HG03135 (cell line): Measurements from ENCODE around the gene DRAM1.
"Not testable (repeated sequence)": the region's sequence is repeated elsewhere in the genome, so short reads cannot be mapped to it uniquely, and the experiment has no call there.

Experiments used
- ATAC-seq: cut with Tn5 transposase; IDR thresholded peaks from one replicate; pipeline ENCODE4 v1.9.1; 2021; ENCODE audit warnings: mild to moderate bottlenecking, moderate library complexity; ENCODE audit not compliant: unreplicated experiment

Gene DRAM1

DNA sequence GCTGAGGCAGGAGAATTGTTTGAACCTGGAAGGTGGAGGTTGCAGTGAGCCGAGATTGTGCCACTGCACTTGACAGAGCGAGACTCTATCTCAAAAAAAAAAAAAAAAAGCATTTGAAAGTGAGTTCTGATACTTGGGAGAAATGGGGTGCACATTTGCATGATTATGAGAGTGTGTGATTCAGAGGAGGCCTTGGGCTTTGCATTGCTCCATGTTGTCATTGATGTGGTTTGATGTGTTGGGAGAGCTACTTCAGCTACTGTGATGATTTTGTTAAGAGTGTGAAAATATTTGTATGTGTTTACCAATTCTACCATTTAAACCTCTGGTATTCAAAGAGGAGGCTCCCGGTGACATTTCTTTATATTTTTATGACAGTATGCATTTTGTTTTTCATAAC is 24.4 kb downstream of the DRAM1 start:
- ATAC-seq: no peak

- ATAC-seq: no peak
Observed at GRCh38 chr12:101902641-101903040, 25.3 kb downstream of the DRAM1 start.

DNA sequence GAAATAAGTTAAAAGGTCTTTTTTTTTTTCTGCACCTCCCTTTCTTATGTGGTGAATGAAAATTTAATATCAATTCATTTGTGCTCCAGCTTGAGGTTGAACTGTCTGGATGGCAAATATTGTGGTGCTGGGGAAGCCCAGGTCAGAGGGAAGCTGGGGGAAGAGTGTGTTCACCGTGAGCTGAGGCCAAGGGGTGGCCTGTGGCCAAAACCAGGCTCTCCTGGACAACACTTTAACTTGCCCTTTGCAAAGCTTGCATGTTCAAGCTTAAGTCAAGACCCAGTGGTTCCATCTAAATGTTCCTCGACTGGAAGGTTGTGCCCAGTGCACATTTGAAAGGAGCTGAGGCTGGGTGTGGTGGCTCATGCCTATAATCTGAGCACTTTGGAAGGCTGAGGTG is 28.8 kb downstream of the DRAM1 start:
- ATAC-seq: no peak

DNA sequence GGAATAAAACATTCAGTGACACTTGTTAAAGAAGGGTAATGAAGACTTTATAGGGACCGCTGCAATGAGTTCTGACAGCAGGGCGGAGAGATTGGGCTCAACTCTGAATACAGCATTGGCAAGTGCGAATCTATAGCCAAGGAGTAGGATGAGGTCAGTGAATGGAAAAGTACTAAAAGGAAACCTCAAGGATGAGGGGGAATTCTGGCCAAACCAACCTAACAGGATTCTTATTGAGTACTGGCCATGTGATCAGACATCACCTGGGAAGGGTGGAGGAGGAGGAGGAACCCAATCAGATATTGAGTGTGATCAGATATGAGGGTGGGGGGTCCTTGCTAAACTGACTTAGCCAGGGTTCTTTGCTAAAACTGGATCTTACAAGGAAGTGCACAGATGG is 31.0 kb downstream of the DRAM1 start:
- no peak for ATAC-seq

DNA sequence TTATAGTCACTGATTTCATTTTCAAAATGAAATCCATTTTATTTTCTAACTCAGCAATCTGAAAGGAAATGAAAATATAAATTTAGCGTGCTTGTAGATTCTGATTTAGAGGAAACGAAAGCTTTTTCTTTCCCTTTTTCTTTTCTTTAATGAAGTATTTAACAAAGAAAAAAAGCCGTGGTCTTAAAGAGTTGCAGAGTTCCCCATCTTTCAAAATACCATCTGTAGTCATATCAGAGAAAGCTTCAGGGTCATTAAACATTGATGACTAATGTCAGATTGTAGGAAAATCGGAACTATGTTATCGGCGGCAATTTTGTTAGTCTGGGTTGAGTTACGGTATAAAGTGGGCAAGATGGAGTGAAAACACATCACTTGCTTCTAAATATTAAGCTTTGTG is 32.3 kb downstream of the DRAM1 start:
- no peak for ATAC-seq

DNA sequence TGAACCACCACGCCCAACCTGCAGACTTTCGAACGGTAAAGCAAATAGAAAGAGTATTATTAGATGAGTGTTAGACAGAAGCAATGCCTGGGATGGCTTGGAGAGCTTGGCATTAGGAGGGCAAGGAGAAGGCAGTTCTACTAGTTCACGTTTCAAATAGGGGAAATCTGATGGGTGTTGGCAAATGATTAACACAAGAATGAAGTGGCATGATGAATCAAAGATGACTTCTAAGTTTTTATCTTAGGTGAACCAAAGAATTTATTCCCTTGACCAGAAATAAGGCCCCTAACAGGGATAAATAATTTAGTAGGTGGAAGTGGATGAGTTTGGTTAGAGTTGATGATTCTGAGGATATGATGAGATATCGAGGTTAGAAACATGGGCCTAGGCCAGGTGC is 38.5 kb downstream of the DRAM1 start:
- ATAC-seq: no peak

DNA sequence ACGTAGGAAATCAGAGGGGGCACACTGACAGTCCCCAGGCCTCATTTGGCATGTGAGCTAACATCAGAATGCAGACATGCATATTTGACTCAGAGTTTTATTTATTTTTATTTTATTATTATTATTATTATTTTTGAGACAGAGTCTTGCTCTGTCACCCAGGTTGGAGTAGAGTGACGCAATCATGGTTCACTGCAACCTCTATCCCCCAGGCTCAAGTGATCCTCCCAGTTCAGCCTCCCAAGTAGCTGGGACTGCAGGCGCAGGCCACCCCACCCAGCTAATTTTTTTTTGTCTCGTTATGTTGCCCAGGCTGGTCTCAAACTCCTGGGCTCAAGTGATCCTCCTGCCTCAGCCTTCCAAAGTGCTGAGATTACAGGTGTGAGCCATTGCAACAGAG is 41.4 kb downstream of the DRAM1 start:
- ATAC-seq: not testable (repeated sequence)

DNA sequence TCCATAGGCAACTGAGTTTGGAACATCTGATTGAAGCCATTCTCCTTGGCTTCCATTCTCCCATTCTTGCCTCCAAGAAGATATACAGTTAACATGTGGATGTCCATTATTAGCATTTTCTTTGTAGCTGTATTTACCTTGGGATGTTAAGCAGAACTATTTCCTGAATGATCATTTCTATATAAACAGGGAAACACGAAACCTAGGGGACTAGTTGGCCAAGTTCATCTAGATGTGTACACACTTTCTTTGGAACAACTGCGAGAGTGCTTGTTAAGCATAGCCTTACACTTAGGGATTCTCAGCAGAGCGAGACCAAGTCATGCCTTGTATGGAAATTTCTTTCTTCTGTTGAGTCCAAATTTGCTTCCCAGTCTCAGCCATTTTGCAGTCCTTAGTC is 42.1 kb downstream of the DRAM1 start:
- ATAC-seq: no peak

GRCh38 chr12:101920906-101921305 is 43.5 kb downstream of the DRAM1 start:
- ATAC-seq: no peak

DNA sequence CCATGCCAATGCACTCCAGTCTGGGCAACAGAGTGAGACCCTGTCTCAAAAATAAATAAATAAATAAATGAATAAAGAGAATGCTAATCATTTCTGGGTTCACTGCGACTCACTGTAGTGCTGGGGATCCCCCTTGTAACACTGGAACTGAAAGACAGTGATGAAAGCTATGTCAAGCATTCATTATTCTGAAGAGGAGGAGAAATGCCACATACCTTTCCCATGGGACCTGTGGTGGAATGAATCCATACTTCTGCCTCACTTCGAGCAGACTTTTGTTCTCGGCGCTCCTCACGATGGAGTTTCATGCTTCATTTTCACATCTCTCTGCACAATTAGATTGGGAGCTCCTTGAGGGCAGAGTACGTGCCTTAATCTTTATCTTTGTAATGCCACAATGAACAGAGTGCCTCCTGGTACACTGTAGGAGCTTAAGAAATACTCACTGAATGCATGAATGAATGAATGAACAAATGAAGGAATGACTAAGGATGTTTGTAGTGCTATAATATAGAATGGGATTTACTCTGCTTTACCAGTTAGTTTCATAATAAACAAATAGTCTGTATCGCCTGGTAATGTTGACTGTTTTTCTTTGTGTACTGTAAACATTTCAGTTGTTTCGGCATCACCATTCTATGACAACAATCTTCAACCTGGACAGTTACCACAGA is 45.8 kb downstream of the DRAM1 start:
- no peak for ATAC-seq

DNA sequence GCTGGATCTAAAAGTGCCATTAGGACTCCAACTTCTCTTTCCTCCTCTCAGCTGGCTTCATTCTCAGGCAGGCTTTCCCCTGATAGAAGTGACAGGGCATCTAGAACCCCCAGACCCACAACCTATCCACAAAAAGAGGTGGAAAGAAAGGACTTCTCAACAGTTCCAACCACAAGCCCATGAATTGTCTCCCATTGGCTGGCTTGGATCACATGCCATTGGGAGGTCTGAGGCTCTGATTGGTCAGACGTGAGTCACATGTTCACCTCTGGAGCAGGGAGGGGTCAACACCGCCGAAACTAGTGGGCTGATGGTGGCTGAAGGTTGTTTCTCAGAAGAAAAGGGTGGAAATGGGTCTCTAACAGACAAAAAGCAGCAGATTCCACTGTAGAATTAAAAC is 47.2 kb downstream of the DRAM1 start:
- ATAC-seq: no peak

DNA sequence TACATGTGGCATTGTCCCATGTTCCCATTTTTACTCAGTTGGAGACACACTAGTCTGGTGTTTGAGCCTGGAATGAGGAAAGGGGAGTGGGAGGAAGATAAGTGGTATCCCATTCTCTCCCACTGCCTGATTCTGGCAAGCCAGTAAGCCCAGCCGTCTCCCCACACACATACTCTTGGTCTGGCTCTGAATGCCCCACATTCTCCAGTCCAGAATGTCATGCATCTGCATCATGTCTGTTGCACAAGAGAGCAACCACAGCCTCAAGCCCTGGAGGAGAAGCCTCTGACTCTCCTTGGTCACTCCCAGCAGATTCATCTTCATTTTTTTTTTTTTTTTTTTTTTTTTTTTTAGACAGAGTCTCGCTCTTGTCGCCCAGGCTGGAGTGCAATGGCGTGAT is 48.0 kb downstream of the DRAM1 start:
- no peak for ATAC-seq

- ATAC-seq: no peak
Observed at GRCh38 chr12:101925935-101926334, 48.6 kb downstream of the DRAM1 start.

- no peak for ATAC-seq
Observed at GRCh38 chr12:101927036-101927435, 49.7 kb downstream of the DRAM1 start.

DNA sequence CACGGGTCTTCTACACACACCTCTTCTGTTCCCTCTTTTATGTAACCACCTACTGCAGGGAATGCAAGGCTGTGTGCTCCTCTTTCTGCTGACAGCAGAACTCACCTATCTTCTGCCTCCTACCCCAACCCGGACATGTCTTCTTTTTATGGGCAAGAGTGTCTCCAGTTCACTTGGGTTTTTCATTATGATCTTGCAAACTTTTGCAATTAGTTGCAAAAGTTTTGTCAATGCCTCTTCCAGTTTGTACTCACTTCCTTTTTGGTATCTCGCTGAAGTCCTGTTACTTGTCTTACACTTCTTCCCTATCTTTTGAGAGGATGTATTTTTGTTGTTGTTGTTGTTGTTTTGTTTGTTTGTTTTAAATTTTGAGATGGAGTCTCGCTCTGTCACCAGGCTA is 50.6 kb downstream of the DRAM1 start:
- no peak for ATAC-seq

DNA sequence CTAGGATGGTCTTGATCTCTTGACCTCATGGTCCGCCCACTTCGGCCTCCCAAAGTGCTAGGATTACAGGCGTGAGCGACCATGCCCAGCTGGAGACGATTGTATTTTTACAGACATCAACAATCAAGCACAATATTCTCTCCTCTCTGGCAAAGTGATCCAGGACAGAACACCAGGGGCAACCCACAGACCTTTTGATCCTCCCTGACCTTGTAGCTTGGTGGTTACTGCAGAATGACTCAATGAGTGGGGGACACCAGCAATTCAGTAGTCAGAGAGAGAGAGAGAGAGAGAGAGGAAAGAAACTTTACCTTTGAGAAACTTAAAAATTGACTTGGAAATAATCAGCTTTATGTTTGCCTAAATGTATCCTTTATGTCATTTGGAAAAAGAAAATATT is 51.2 kb downstream of the DRAM1 start:
- ATAC-seq: no peak

DNA sequence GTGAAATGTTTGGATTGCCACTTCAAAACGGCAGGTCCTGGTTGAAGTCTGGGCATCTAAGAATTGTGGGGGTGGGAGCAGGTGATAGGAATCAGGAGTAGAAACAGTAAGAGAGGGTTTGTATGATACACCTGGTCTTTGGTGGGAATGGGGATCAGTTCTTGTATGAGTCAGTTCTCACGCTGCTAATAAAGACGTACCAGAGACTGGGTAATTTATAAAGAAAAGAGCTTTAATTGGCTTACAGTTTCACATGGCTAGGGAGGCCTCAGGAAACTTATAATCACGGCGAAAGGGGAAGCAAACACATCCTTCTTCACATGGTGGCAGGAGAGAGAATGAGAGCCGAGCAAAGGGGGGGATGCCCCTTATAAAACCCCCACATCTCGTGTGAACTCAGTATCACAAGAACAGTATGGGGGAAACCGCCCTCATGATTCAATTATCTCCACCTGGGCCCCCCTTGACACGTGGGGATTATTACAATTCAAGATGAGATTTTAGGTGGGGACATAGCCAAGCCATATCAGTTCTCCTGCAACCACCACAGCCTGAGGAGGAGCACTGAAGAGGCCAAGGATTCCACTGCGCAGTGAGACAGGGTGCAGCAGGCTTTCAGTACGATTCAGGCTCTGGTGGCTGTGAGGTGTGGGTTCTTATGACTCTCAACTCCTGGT is 52.1 kb downstream of the DRAM1 start:
- no peak for ATAC-seq

- peak; percentile 39 for ATAC-seq
Observed at GRCh38 chr12:101931498-101932326, 54.3 kb downstream of the DRAM1 start.

- ATAC-seq: no peak
Observed at GRCh38 chr12:101933866-101934514, 56.6 kb downstream of the DRAM1 start.

- peak; percentile 62 for ATAC-seq
Observed at GRCh38 chr12:101935890-101936746, 58.7 kb downstream of the DRAM1 start.

DNA sequence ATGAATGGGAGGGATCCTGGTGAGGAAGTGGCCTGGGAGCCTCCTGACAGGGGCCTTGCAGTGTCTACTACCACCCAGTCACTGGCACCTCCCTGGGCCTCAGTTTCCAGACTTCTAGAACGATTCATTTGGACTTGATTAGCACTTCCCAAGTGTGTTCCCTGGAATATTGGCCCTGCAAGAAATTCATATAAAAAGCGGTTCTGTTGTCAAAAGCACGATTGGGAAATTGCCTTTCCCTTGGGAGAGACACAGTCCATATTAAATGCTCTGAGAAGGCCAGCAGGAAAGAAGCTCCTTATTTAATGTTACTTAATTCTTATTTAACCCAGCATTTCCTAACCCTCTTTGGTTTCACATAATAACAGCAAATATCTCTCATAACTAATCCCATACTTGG is 61.9 kb downstream of the DRAM1 start:
- no peak for ATAC-seq
